Spinal cord (tissue), 10 donors: ENCODE results near the gene FAM120A. TPM values are rescaled to one million over a fixed set of nuclear protein-coding genes. Genes with fewer than 3 reads are reported as not detected.
A peak's percentile ranks its signal among the peaks of the same experiment; 100 is the strongest.

Experiments
- DNase-seq, 6 donors: peaks; one replicate each; pipeline versions ENCODE4 v3.0.0 to v3.0.0-alpha.2; 2013 to 2015; ENCODE audit warnings: low spot score in 6 of 6, low read depth in 4 of 6
- H3K27ac ChIP-seq: one replicate; pipeline ENCODE4 v1.5.1; 2013; ENCODE audit warnings: low read depth, low read length, control low read depth
- H3K27me3 ChIP-seq: one replicate; pipeline ENCODE4 v1.6.1; 2013; ENCODE audit warnings: low read length; ENCODE audit not compliant: control insufficient read depth, insufficient read depth
- H3K36me3 ChIP-seq: one replicate; pipeline ENCODE4 v1.6.1; 2013; ENCODE audit warnings: low read length; ENCODE audit not compliant: control insufficient read depth, insufficient read depth
- H3K4me1 ChIP-seq: one replicate; pipeline ENCODE4 v1.6.1; 2013; ENCODE audit warnings: low read length; ENCODE audit not compliant: control insufficient read depth, insufficient read depth
- H3K4me3 ChIP-seq: one replicate; pipeline ENCODE4 v1.5.1; 2013; ENCODE audit warnings: low read depth, low read length, control low read depth
- H3K9me3 ChIP-seq: one replicate; pipeline ENCODE4 v1.6.1; 2013; ENCODE audit warnings: low read length; ENCODE audit not compliant: control insufficient read depth, insufficient read depth
- whole genome bisulfite sequencing: methylation state at CpG from one replicate; pipeline ENCODE4 v1.1.5; 2013; ENCODE audit warnings: missing lambda C conversion rate; ENCODE audit not compliant: insufficient coverage; 5-methylcytosine and 5-hydroxymethylcytosine counted together
- polyA plus RNA-seq, 2 donors: library from polyadenylated mRNA; unstranded; fragments of 120-200 nt; gene quantifications; one replicate each; pipeline ENCODE4 v1.2.1, GENCODE V29; 2013; ENCODE audit not compliant: insufficient read length in 2 of 2
- total RNA-seq, 2 donors: library from RNA; depleted of rRNA in 1 of 2; stranded (reverse); fragments of 120-200 nt in 1 of 2; fragments of >200 nt in 1 of 2; gene quantifications; one replicate each; pipeline versions ENCODE4 v1.2.3 to v1.2.4, GENCODE V29; 2013 to 2014
- donor health status: healthy.

FAM120A gene
- total and polyA plus RNA-seq, 4 donors: 51.3 to 75.4 (median 63.4) TPM

- no peak overlapping the region for H3K4me3 ChIP-seq
- H3K36me3 ChIP-seq: peaks cover 2% of the 10 kb centered on the region
- DNase-seq: peak in 1 of 6 donors; percentile 74
- H3K27ac ChIP-seq: no peak overlapping the region
- no peaks in the 10 kb centered on the region for H3K27me3 ChIP-seq
- WGBS: 83% methylated on average over 7 of the region's 8 CpGs
- peaks cover 10% of the 10 kb centered on the region for H3K4me1 ChIP-seq
- no peaks in the 10 kb centered on the region for H3K9me3 ChIP-seq
These were observed 10.4 kb upstream of the FAM120A start for GRCh38 chr9:93440896-93441580.

DNA sequence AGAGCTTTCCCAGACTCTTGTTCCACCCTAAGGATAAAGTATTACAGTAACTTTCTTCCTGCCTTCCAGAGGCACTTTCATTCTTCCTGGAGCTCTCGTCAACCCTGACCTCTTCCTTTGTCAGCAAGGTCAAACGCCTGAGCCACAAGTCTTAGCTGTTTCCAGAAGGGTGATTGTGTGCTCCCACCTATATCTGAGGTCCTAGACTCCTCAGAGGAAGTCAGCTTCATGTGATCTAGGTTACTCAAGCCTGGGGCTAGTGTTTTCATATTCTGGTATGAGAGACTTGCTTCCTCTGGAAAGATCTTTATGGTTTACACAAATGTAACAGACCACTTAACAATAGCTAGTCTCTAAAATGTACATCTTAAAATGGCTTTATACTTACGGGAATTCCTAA is 5.4 kb upstream of the FAM120A start:
- no peaks in the 10 kb centered on the region for H3K9me3 ChIP-seq
- H3K4me3 ChIP-seq: no peak overlapping the region
- no peak overlapping the region for H3K27ac ChIP-seq
- H3K27me3 ChIP-seq: no peaks in the 10 kb centered on the region
- DNase-seq: no peak
- peaks cover 14% of the 10 kb centered on the region for H3K4me1 ChIP-seq
- H3K36me3 ChIP-seq: peaks cover 24% of the 10 kb centered on the region
- 70% methylated on average over 2 of the region's 3 CpGs for WGBS

- no peak for DNase-seq
- Histone ChIP-seq H3K9me3 (no peaks in the 10 kb centered on the region), H3K27me3 (no peaks in the 10 kb centered on the region), H3K4me3 (no peak overlapping the region), H3K36me3 (peaks cover 24% of the 10 kb centered on the region), H3K4me1 (peaks cover 14% of the 10 kb centered on the region), H3K27ac (no peak overlapping the region)
- 100% methylated on average over 2 of the region's 4 CpGs for WGBS
These were observed 3.8 kb upstream of the FAM120A start for GRCh38 chr9:93447655-93448054.

GRCh38 chr9:93451849-93452709 is 594 bp downstream of the FAM120A start:
- Histone ChIP-seq H3K36me3 (peaks cover 14% of the 10 kb centered on the region), H3K9me3 (no peaks in the 10 kb centered on the region), H3K27me3 (no peaks in the 10 kb centered on the region), H3K27ac (peak overlapping the region; percentile 85), H3K4me1 (peaks cover 17% of the 10 kb centered on the region), H3K4me3 (peak overlapping the region; percentile 64)
- peak in 3 of 6 donors; percentile 19 to 70 (median 60) for DNase-seq
- WGBS: under 1% methylated on average over 91 of the region's 92 CpGs

GRCh38 chr9:93452710-93453046 is 1.2 kb downstream of the FAM120A start:
- DNase-seq: peak in 1 of 6 donors; percentile 33
- Histone ChIP-seq H3K4me3 (peak overlapping the region; percentile 64), H3K4me1 (peaks cover 17% of the 10 kb centered on the region), H3K36me3 (peaks cover 12% of the 10 kb centered on the region), H3K27ac (peak overlapping the region; percentile 85), H3K27me3 (no peaks in the 10 kb centered on the region), H3K9me3 (no peaks in the 10 kb centered on the region)
- WGBS: 0% methylated on average over 8 of the region's 10 CpGs

DNA sequence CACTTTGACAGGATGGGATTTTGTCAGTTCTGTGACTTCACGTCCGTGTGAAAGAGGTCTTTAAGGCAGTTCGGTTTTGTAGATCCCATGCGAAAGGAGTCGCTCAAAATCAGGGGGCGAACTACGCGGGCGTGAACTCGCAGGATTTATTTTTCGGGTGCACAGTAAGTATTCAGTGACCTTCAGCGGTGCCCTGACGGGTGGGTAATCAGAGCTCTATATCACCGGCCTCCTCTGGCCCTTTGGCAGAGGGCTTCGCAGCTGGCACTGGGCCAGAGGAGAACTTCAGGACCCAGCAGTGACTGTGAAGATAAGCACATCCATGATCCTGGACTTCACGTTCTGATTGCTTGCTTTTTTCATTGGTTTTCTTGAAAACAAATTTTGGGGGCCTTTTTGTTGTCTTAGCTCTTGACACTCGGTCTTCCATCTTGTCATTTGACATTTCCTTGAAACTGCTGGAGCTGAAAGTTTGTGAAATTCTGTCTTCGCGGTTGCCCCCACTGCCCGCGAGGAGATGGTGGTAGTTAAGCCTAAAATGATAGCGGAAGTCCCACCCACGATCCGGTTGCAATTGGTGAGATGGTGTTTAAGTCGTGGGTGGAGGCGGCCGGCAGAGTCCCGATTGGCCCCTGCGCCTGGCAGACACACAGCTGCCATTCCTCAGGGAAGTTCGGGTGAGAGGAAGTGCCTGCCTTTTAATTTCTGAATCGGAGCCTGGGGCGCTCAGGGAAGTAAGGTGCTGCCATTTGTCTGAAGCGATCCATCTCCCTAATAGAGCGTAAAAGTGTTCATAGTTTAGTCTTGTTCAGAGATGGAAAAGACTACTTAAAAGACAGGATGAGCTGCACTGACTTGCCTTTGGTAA is 1.8 kb downstream of the FAM120A start, which contains the start of gene FAM120AOS:
Gene FAM120AOS (minus strand): TSS at position 535 of the 868 bp plus-strand sequence. CDS start 872 bp downstream, outside the sequence.
- peak; percentile 80 to 98 (median 88) for DNase-seq
- WGBS: 0% methylated on average over 32 of the region's 34 CpGs

DNA sequence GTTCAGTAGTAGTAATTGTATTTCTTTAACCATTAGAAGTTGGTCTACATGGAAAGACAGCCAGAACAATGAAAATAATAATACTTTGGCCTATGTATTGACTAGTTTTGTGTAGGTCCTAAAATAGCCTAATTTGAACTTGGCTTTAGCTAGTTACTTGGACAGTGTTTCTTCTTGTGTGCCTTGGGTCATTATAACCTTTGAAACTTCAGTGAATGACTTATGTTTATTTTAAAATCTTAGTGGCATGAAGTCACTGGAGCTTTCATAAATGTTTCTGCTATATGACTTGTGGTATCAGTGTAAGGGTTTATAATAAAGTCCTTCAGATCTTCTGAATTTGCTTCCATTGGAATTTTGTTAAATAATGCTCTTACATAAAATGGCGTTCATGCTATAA is 4.5 kb downstream of the FAM120A start:
- H3K36me3 ChIP-seq: no peaks in the 10 kb centered on the region
- no peaks in the 10 kb centered on the region for H3K27me3 ChIP-seq
- DNase-seq: no peak
- no peaks in the 10 kb centered on the region for H3K9me3 ChIP-seq
- WGBS: 100% methylated on average over 1 of the region's 1 CpG
- no peak overlapping the region for H3K27ac ChIP-seq
- H3K4me1 ChIP-seq: peaks cover 4% of the 10 kb centered on the region
- no peak overlapping the region for H3K4me3 ChIP-seq

More for the DNA sequence above, 1.8 kb downstream of the FAM120A start, which contains the start of gene FAM120AOS:
- Histone ChIP-seq H3K9me3 (no peaks in the 10 kb centered on the region), H3K4me3 (peak within 1 kb of the TSS; percentile 64), H3K27me3 (no peaks in the 10 kb centered on the region), H3K4me1 (peaks cover 17% of the 10 kb centered on the region), H3K36me3 (peaks cover 9% of the 10 kb centered on the region), H3K27ac (peak within 1 kb of the TSS; percentile 85)

- Histone ChIP-seq H3K9me3 (no peaks in the 10 kb centered on the region), H3K27me3 (no peaks in the 10 kb centered on the region), H3K4me3 (no peak overlapping the region), H3K4me1 (peaks cover 4% of the 10 kb centered on the region), H3K36me3 (no peaks in the 10 kb centered on the region), H3K27ac (no peak overlapping the region)
- no CpG with 5 or more reads among the region's 2 CpGs for WGBS
- DNase-seq: no peak
These were observed 5.0 kb downstream of the FAM120A start for GRCh38 chr9:93456504-93456903.

GRCh38 chr9:93457006-93457405 is 5.5 kb downstream of the FAM120A start:
- no peak overlapping the region for H3K4me3 ChIP-seq
- no CpG with 5 or more reads among the region's 1 CpG for WGBS
- no peaks in the 10 kb centered on the region for H3K27me3 ChIP-seq
- no peaks in the 10 kb centered on the region for H3K9me3 ChIP-seq
- H3K4me1 ChIP-seq: peaks cover 4% of the 10 kb centered on the region
- no peak overlapping the region for H3K27ac ChIP-seq
- H3K36me3 ChIP-seq: no peaks in the 10 kb centered on the region
- no peak for DNase-seq
